ENCODE data around the gene PREB. TPM values are rescaled to one million over a fixed set of nuclear protein-coding genes. Genes with fewer than 3 reads are reported as not detected.

PREB gene
- total RNA-seq, 2 donors from 2014 or later, result 42.7 to 72.1 TPM

DNA sequence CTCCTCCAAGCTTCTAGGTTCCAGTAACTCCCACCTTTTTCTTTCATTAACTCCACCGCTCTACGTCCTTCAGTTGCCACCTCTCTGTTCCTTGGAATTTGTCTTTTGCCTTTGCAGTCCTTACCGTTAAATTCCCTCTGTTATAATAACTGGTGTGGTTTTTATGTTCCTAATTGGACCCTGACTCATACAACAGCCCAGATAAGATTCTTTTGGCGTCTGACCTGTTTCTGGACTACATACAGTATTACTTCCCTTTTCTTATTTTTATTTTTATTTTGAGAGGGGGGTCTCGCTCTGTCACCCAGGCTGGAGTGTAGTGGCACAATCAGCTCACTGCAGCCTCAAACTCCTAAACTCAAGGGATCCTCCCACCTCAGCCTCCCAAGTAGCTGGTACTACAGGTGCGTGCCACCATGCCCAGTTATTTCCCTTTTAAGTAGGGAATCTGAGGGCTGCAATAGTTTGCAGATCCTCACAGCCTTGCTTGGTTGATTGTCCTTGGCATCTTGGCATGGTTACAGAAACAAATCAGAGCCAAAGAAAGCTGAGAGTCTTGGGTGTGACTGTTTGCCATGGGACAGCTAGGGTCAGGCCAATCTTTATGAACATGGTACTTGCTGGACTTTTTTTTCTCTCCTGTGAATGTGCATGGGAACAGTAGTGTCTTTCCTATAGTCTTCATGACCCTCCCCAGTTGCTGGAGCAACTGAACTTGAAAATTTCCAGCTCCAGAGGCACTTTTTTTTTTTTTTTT lies 36.3 kb upstream of the PREB start:
- TF ChIP-seq, protein P1, sequence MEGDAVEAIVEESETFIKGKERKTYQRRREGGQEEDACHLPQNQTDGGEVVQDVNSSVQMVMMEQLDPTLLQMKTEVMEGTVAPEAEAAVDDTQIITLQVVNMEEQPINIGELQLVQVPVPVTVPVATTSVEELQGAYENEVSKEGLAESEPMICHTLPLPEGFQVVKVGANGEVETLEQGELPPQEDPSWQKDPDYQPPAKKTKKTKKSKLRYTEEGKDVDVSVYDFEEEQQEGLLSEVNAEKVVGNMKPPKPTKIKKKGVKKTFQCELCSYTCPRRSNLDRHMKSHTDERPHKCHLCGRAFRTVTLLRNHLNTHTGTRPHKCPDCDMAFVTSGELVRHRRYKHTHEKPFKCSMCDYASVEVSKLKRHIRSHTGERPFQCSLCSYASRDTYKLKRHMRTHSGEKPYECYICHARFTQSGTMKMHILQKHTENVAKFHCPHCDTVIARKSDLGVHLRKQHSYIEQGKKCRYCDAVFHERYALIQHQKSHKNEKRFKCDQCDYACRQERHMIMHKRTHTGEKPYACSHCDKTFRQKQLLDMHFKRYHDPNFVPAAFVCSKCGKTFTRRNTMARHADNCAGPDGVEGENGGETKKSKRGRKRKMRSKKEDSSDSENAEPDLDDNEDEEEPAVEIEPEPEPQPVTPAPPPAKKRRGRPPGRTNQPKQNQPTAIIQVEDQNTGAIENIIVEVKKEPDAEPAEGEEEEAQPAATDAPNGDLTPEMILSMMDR (IDR thresholded peaks at IDR 0.05), result no peak
- no peaks in the 10 kb centered on the region for H3K9me3 ChIP-seq
- no peaks in the 10 kb centered on the region for H3K4me1 ChIP-seq
- no peak overlapping the region for H3K27ac ChIP-seq
- intact Hi-C loops (cut with DNase I), result no loop called here
- DNase-seq, result no peak
- no peak overlapping the region for H3K4me3 ChIP-seq
- no peak overlapping the region for H3K9ac ChIP-seq (ENCODE audit: low read depth in 2 of 2, low read length in 2 of 2)
- H3K36me3 ChIP-seq, result no peaks in the 10 kb centered on the region
- H3K27me3 ChIP-seq, result no peaks in the 10 kb centered on the region

DNA sequence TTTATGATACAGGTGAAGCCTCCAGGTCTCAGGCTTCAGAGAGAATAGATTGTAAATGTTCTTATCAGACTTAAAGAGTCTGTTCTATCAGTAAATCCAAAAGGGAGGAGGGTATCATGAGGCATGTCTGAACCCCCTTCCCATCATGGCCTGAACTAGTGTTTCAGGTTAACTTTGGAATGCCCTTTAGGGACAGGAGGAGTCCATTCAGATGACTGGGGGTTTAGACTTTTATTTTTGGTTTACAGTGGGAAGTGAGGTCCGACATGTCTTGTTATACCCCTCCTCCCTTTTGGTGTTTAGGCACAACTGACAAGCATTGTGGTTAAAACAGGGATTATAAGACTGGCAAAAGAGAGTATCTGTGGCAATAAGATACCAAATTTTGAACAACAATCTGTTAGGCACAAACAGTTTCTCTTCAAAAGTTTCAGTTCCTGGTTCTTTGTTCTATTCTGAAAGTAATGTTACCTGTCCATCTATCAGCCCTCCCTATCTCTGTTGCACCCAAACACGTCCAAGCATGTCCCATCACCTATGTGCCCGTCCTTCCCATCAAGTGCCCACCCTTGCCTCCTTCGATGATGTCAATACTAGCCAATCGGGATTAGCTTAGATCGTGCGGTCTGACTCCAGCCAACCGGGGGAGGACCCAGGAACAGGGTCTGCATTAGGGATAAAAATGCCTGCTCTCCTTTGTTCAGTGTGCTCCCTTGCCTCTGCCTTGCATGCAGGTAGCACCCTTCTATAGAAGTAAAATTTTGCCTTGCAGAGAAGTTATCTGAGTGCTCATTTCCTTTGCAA lies 30.7 kb upstream of the PREB start:
- intact Hi-C loops (cut with DNase I), result no loop called here
- no peak overlapping the region for H3K4me3 ChIP-seq
- H3K27me3 ChIP-seq, result no peaks in the 10 kb centered on the region
- no peaks in the 10 kb centered on the region for H3K36me3 ChIP-seq
- H3K9me3 ChIP-seq, result no peaks in the 10 kb centered on the region
- no peaks in the 10 kb centered on the region for H3K4me1 ChIP-seq
- H3K27ac ChIP-seq, result no peak overlapping the region
- H3K9ac ChIP-seq (ENCODE audit: low read depth in 2 of 2, low read length in 2 of 2), result no peak overlapping the region
- TF ChIP-seq, protein P1 (IDR thresholded peaks at IDR 0.05), result no peak
- no peak for DNase-seq

DNA sequence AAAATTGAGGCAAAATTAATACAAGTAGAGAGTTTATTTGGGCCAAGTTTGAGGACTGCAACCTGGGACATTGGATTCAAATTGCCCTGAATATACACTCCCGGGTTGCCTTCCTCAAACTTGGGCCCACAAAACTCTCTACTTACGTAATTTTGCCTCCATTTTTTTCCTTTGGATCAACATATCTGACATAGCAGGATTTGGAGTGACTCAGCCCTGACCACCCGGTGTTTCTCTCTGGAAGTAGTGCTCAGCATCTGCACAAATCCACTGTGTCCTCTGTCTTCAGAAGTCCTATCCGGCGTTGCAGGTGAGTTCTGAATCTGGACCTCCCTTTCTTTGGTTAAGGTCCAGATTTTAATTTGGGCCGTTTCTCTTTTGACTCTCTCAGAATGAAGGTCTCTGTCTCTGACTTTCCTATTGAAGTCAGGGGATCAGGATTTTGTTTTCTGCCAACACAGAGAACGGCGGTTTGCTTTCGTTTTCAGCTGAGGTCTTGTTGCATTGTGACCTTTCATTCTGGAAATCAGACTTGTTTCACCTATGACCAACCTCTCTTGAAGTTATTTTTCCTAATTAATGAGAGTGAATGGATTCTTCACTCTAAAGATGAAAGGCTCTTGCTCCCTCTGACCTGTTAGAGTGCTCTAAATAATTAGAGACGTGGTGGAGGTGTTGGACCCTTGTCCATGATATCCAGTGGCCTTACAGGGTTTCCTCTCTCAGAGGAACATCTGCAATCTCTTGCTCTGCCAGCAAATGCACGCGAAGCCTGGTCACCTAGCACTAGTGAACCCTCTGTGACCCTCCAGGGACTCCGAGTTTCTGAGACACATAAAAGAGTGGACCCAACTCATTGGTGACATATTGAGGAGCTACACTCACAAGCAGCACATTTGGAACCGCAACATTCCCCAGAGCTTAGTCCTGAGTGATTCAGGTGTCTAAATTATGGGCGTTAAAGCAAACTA lies 28.0 kb upstream of the PREB start:
- Histone ChIP-seq H3K4me1 (no peaks in the 10 kb centered on the region), H3K36me3 (no peaks in the 10 kb centered on the region), H3K9ac (ENCODE audit: low read depth in 2 of 2, low read length in 2 of 2) (no peak overlapping the region), H3K27ac (no peak overlapping the region), H3K9me3 (no peaks in the 10 kb centered on the region), H3K4me3 (no peak overlapping the region), H3K27me3 (no peaks in the 10 kb centered on the region)
- TF ChIP-seq, protein P1 (IDR thresholded peaks at IDR 0.05), result no peak
- no peak for DNase-seq
- intact Hi-C loops (cut with DNase I), result no loop called here

DNA sequence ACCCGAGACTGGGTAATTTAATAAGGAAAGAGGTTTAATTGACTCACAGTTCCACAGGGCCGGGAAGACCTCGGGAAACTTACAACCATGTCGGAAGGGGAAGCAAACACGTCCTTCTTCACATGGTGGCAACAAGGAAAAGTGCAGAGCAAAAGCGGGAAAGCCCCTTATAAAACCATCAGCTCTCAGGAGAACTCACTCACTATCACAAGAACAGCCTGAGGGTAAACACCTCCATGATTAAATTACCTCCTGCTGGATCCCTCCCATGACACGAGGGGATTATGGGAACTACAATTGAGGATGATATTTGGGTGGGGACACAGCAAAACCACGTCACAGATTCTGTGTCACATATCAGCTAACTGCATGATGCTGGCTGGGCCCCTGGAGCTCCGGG lies 25.8 kb upstream of the PREB start:
- intact Hi-C loops (cut with DNase I), result no loop called here
- Histone ChIP-seq H3K4me1 (no peaks in the 10 kb centered on the region), H3K27me3 (no peaks in the 10 kb centered on the region), H3K9ac (ENCODE audit: low read depth in 2 of 2, low read length in 2 of 2) (no peak overlapping the region), H3K36me3 (no peaks in the 10 kb centered on the region), H3K9me3 (no peaks in the 10 kb centered on the region), H3K27ac (no peak overlapping the region), H3K4me3 (no peak overlapping the region)
- TF ChIP-seq, protein P1 (IDR thresholded peaks at IDR 0.05), result no peak
- DNase-seq, result no peak

DNA sequence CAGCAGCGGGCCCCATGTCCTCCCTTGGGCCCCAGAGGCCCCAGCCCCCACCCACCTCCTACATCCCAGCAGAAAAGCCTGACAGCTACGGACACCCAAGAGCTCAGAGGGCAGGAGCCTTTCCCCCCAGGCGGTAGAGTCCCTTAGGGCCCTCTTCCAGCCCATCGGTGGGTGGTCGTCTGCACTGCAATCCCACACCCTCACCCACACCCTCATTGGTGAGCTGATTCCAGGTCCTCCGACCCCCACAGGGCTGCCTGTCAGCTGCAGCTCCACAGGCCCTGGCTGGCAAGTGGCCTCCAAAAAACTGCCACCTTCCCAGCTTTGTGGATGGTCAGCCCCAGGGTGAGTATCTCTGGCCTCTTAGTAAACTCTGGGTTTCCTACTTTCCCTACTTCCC lies 24.8 kb upstream of the PREB start:
- H3K4me1 ChIP-seq, result no peaks in the 10 kb centered on the region
- no peak overlapping the region for H3K9ac ChIP-seq (ENCODE audit: low read depth in 2 of 2, low read length in 2 of 2)
- no peaks in the 10 kb centered on the region for H3K27me3 ChIP-seq
- TF ChIP-seq, protein P1 (IDR thresholded peaks at IDR 0.05), result no peak
- intact Hi-C loops (cut with DNase I), result no loop called here
- no peak overlapping the region for H3K4me3 ChIP-seq
- H3K36me3 ChIP-seq, result no peaks in the 10 kb centered on the region
- DNase-seq, result no peak
- no peak overlapping the region for H3K27ac ChIP-seq
- no peaks in the 10 kb centered on the region for H3K9me3 ChIP-seq

Data from colonic mucosa (tissue), 4 donors.